Central memory CD8-positive, alpha-beta T cell (primary cell): ENCODE results near the gene GRID1.

Experiments
- ATAC-seq: fragments of 150-1000 bp; cut with Tn5 transposase; replicated peaks from 2 replicates; pipeline ENCODE4 v1.10.0; 2022; ENCODE audit warnings: mild to moderate bottlenecking, moderate FRiP score, moderate number of reproducible peaks; ENCODE audit not compliant: poor library complexity, severe bottlenecking; ENCODE audit errors: extremely low read depth
- DNase-seq, 2 donors: peaks; one replicate each; pipeline ENCODE4 v3.0.0; 2021; ENCODE audit warnings: low spot score in 2 of 2
- H3K27ac Mint-ChIP-seq: one replicate; pipeline ENCODE4 v1.8.0; 2022; ENCODE audit warnings: low read depth, mild to moderate bottlenecking, moderate library complexity, mixed read lengths
- H3K27me3 Mint-ChIP-seq: one replicate; pipeline ENCODE4 v1.8.0; 2022; ENCODE audit warnings: mixed read lengths
- H3K36me3 Mint-ChIP-seq: one replicate; pipeline ENCODE4 v1.8.0; 2022; ENCODE audit warnings: mild to moderate bottlenecking, moderate library complexity, mixed read lengths; ENCODE audit not compliant: insufficient read depth
- H3K4me1 Mint-ChIP-seq: one replicate; pipeline ENCODE4 v1.8.0; 2022; ENCODE audit warnings: mixed read lengths
- H3K4me3 Mint-ChIP-seq: one replicate; pipeline ENCODE4 v1.8.0; 2022; ENCODE audit warnings: mild to moderate bottlenecking, moderate library complexity, mixed read lengths
- H3K9me3 Mint-ChIP-seq: one replicate; pipeline ENCODE4 v1.8.0; 2022; ENCODE audit warnings: mixed read lengths

The GRID1 gene

DNA sequence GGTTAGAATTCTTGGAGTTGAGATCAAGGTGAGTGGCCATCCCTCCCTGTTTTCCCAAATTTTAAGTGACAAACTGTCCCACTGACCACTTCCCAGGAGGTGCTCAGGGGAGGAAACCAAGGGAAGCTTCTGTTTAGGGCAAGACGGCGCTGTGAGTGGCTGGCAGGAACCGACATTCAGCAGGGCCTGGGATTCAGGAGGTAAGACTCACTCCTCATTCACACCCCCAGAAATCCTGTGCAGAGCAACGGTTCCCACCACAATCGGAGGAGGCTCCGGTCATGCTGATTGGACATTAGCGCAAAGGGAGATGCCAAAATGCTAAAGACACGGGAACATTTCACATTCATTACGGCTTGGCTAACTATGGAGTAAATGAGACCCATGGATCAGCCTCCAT lies 200.9 kb downstream of the GRID1 start:
- H3K9me3 Mint-ChIP-seq, result no peaks in the 10 kb centered on the region
- H3K4me1 Mint-ChIP-seq, result no peaks in the 10 kb centered on the region
- ATAC-seq (no peak), DNase-seq (no peak)
- H3K27me3 Mint-ChIP-seq, result no peaks in the 10 kb centered on the region
- H3K4me3 Mint-ChIP-seq, result no peak overlapping the region
- no peaks in the 10 kb centered on the region for H3K36me3 Mint-ChIP-seq
- no peak overlapping the region for H3K27ac Mint-ChIP-seq

DNA sequence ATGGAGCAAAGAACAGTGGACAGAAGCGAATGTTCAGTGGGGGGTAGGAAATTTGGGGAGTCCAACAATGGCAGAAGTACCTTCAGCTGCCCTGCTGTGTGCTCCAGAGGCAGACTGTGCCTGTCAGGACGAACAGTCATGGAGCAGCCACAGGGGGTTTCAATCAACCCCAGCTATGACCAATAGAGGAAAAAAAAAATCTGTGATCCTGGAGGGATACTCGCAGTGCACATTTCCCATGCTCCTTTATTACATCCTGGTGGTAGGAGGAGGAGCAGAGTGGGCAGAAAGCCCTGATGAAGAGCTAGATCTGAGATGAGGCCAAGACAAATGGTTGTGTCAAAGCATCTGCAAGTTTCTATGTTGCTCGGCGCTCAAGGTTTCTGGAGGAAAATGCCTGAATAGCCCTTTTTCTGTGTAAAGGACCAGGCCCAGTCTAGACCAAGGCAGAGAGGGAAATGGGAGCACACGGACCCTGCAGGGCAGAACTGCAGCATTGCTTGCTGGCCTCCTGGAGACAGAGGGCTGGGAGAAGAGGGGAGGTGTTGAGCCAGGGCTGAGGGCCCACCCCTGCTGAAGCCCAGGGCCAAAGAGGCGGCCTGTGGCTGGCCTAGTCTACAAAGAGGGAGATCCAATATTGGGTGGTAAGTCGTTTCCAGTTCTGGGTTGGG lies 201.5 kb downstream of the GRID1 start:
- H3K9me3 Mint-ChIP-seq, result no peaks in the 10 kb centered on the region
- H3K4me1 Mint-ChIP-seq, result no peaks in the 10 kb centered on the region
- no peak overlapping the region for H3K4me3 Mint-ChIP-seq
- H3K36me3 Mint-ChIP-seq, result no peaks in the 10 kb centered on the region
- H3K27me3 Mint-ChIP-seq, result no peaks in the 10 kb centered on the region
- no peak for DNase-seq
- H3K27ac Mint-ChIP-seq, result no peak overlapping the region
- no peak for ATAC-seq

- DNase-seq, result no peak
- Mint-ChIP-seq H3K9me3 (no peaks in the 10 kb centered on the region), H3K27me3 (no peaks in the 10 kb centered on the region), H3K4me3 (no peak overlapping the region), H3K27ac (no peak overlapping the region), H3K4me1 (no peaks in the 10 kb centered on the region), H3K36me3 (no peaks in the 10 kb centered on the region)
- ATAC-seq, result no peak
These were observed 202.3 kb downstream of the GRID1 start for GRCh38 chr10:86164174-86164774.

DNA sequence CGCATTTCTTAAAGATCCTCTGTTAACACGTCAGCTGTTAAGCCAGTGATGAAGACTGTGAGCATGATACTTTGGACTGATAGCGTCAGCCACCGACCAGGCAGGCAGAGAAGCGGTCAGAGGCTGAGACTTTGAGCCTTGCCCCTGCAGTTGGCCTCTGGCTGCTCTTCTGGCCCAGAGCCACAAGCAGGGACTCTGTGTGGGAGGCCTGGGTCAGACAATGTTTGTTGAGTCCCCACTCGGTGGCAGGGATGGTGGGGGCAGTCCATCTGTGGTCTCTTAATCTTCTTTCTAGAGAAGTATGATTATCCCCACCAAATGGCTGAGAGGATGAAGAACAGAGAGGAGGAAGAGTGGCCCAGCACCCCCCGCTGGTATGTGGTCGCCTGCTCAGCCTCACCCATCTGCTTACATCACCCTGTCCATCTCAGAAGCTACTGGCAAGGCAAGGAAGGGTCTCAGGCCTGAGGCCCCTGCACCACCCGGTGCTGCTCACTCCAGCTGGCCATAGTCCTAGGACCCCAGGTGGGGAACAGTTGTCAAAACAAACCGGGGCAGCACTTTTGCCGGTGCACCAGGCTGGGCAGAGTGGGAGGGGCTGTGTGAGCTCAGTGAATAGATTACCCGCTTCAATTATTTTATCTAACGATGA lies 202.9 kb downstream of the GRID1 start:
- Mint-ChIP-seq H3K36me3 (no peaks in the 10 kb centered on the region), H3K9me3 (no peaks in the 10 kb centered on the region), H3K4me3 (no peak overlapping the region), H3K27ac (no peak overlapping the region), H3K27me3 (no peaks in the 10 kb centered on the region), H3K4me1 (no peaks in the 10 kb centered on the region)
- ATAC-seq (no peak), DNase-seq (no peak)

- Mint-ChIP-seq H3K4me1 (no peaks in the 10 kb centered on the region), H3K9me3 (no peaks in the 10 kb centered on the region), H3K36me3 (no peaks in the 10 kb centered on the region), H3K27me3 (no peaks in the 10 kb centered on the region), H3K4me3 (no peak overlapping the region), H3K27ac (no peak overlapping the region)
- ATAC-seq (no peak), DNase-seq (no peak)
These were observed 203.7 kb downstream of the GRID1 start for GRCh38 chr10:86162696-86163400.

GRCh38 chr10:86162036-86162435 lies 204.6 kb downstream of the GRID1 start:
- no peak overlapping the region for H3K4me3 Mint-ChIP-seq
- no peak overlapping the region for H3K27ac Mint-ChIP-seq
- H3K27me3 Mint-ChIP-seq, result no peaks in the 10 kb centered on the region
- H3K36me3 Mint-ChIP-seq, result no peaks in the 10 kb centered on the region
- ATAC-seq, result no peak
- no peak for DNase-seq
- no peaks in the 10 kb centered on the region for H3K9me3 Mint-ChIP-seq
- H3K4me1 Mint-ChIP-seq, result no peaks in the 10 kb centered on the region

DNA sequence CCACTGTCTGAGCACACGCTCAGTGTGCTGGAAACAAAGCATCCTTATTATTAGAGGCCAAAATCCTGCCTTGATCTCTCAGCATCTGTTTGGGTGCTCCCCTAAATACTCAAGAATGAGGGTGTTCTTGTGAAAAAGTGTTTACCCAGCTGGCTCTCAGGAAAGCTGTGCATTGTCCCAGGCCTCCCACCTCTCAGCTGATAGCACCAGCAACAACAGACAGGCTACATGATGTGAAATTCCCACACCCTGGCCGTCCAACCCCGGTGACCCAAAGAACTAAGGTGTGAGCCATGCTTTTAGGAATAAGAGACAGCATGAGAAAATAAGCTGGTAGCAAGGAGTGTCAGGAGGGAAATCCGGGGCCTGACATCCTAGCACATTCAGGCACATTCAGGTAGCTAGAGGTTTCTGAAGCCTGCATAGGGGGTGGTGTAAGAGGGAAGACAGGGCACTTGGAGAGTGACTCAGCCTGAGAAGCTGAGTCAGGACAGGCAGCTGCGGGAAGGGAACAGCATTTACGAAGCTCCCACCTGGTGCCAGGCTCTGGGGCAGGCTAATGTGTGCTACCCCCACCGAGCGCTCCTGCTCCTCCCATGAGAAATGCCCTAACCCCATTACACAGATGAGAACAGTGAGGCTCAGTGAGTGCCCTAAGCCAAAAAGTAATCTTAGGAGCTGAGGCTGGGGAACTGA lies 205.6 kb downstream of the GRID1 start:
- H3K4me3 Mint-ChIP-seq, result no peak overlapping the region
- no peaks in the 10 kb centered on the region for H3K9me3 Mint-ChIP-seq
- DNase-seq (no peak), ATAC-seq (no peak)
- peaks cover 8% of the 10 kb centered on the region for H3K27me3 Mint-ChIP-seq
- no peak overlapping the region for H3K27ac Mint-ChIP-seq
- H3K4me1 Mint-ChIP-seq, result no peaks in the 10 kb centered on the region
- no peaks in the 10 kb centered on the region for H3K36me3 Mint-ChIP-seq

GRCh38 chr10:86159797-86160196 lies 206.8 kb downstream of the GRID1 start:
- Mint-ChIP-seq H3K4me1 (no peaks in the 10 kb centered on the region), H3K36me3 (no peaks in the 10 kb centered on the region), H3K9me3 (no peaks in the 10 kb centered on the region), H3K4me3 (no peak overlapping the region), H3K27me3 (peaks cover 14% of the 10 kb centered on the region), H3K27ac (no peak overlapping the region)
- DNase-seq, result no peak
- no peak for ATAC-seq

- ATAC-seq, result no peak
- Mint-ChIP-seq H3K4me1 (no peaks in the 10 kb centered on the region), H3K27ac (no peak overlapping the region), H3K4me3 (no peak overlapping the region), H3K27me3 (peaks cover 23% of the 10 kb centered on the region), H3K36me3 (no peaks in the 10 kb centered on the region), H3K9me3 (no peaks in the 10 kb centered on the region)
- DNase-seq, result no peak
These were observed 211.3 kb downstream of the GRID1 start for GRCh38 chr10:86155054-86155921.

DNA sequence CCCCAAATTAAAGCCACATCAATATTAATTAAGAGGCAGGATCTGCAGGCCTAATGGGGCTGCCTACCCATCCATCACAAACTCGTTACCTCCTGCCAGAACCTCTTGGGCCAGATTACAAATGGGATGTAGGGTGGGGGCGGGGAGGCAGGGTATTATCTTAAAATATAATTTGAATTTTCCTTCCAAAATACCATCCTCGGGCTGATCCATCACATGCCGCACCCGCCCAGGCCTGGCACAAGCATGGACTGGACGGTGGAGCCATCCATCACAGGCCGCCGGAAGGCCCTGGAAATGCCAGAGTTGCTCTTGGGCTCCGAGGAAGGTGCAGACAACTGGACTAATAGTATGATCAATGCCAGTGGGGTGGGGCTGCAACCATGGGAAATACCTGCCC lies 212.8 kb downstream of the GRID1 start:
- no peaks in the 10 kb centered on the region for H3K4me1 Mint-ChIP-seq
- no peaks in the 10 kb centered on the region for H3K36me3 Mint-ChIP-seq
- H3K4me3 Mint-ChIP-seq, result no peak overlapping the region
- no peak for DNase-seq
- H3K9me3 Mint-ChIP-seq, result no peaks in the 10 kb centered on the region
- ATAC-seq, result no peak
- no peak overlapping the region for H3K27ac Mint-ChIP-seq
- H3K27me3 Mint-ChIP-seq, result peaks cover 23% of the 10 kb centered on the region

- Mint-ChIP-seq H3K9me3 (no peaks in the 10 kb centered on the region), H3K27me3 (peaks cover 23% of the 10 kb centered on the region), H3K27ac (no peak overlapping the region), H3K4me3 (no peak overlapping the region), H3K4me1 (no peaks in the 10 kb centered on the region), H3K36me3 (no peaks in the 10 kb centered on the region)
- ATAC-seq, result no peak
- DNase-seq, result no peak
These were observed 213.7 kb downstream of the GRID1 start for GRCh38 chr10:86152911-86153310.

DNA sequence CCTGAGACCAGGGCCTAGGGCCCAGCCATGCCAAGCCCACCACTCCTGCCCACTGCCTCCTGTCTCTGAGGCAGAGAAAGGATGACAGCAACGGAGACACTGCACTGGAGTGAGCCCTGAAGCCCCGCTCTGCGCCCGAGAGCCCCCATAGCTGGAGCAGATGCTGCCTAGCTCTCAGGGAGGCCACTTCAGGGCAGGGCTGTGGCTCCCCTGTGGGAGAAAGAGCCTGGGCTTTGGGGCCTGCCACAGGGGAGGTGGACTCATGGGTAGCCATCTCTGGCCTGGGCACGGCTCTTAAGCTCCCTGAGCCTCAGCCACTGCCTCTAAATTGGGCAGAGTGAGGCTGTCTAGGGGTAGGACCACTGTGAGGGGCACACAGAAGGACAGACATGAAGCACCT lies 214.2 kb downstream of the GRID1 start:
- ATAC-seq (no peak), DNase-seq (no peak)
- Mint-ChIP-seq H3K4me3 (no peak overlapping the region), H3K4me1 (no peaks in the 10 kb centered on the region), H3K27ac (no peak overlapping the region), H3K36me3 (no peaks in the 10 kb centered on the region), H3K27me3 (peaks cover 23% of the 10 kb centered on the region), H3K9me3 (no peaks in the 10 kb centered on the region)
